Airway epithelial cell (primary cell): ENCODE results near the gene TMC3. TPM values are rescaled to one million over a fixed set of nuclear protein-coding genes. Genes with fewer than 3 reads are reported as not detected.

Experiments
- total RNA-seq: library from RNA; depleted of rRNA; stranded (reverse); fragments of >200 nt; gene quantifications from 2 replicates; pipeline ENCODE4 v1.2.3, GENCODE V29; 2015

TMC3 gene
- not detected in 2 replicates for total RNA-seq

GRCh38 chr15:81373775-81374395 is at the start of gene TMC3:
Gene TMC3, minus strand, starts transcription at chr15:81374213. Its CDS starts 136 bp downstream, at chr15:81374077.

GRCh38 chr15:81323944-81324881 is 49.8 kb downstream of the TMC3 start, which contains the start of gene STARD5:
Gene STARD5, minus strand, starts transcription at chr15:81324141. Its CDS starts 42 bp downstream, at chr15:81324099.

Other genes with a start within 250 kb of the TMC3 start
- gene CFAP161, start 239.9 kb downstream of the TMC3 start, total RNA-seq, result not detected in 2 replicates
- 0.42 and 0.84 TPM in 2 replicates for gene IL16, start 177.3 kb downstream of the TMC3 start, total RNA-seq
- gene STARD5, start 50.1 kb downstream of the TMC3 start, total RNA-seq, result 4.1 and 10.8 TPM in 2 replicates